ENCODE data around the gene IL21R. TPM values are rescaled to one million over a fixed set of nuclear protein-coding genes. Genes with fewer than 3 reads are reported as not detected.
A peak's percentile ranks its signal among the peaks of the same experiment; 100 is the strongest.
"Not testable (repeated sequence)": the region's sequence is repeated elsewhere in the genome, so short reads cannot be mapped to it uniquely, and the experiment has no call there.

Gene IL21R
- total and polyA plus RNA-seq, 2 donors (not counting 1 experiment from before 2014, with no cell fraction given), result 28.5 to 32.1 TPM

DNA sequence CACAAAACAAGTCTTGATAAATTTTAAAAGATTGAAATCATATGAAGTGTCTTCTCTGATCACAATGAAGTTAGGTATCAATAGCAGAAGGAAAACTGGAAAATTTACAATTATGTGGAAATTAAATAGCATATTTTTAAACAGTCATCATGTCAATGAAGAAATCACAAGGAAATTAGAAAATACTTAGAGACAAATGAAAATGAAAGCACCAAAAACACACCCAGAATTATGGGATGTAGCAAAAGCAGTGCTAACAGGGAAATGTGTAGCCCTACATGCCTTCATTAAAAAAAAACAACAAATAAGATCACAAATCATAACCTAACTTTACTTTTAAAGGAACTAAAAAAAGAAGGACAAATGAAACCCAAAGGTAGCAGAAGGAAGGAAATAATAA, 7.5 kb upstream of the IL21R start:
- H3K27me3 ChIP-seq (replicated peaks in 1 of 4; ENCODE audit: control extremely low read depth in 1 of 4, control insufficient read depth in 3 of 4, insufficient read depth in 4 of 4, low read length in 3 of 4), result peaks cover 0 to 3% (median 0%) of the 10 kb centered on the region in 4 experiments
- ChIA-PET CTCF (no interaction called here), POLR2A (no interaction called here)
- H4K20me1 ChIP-seq (ENCODE audit: control insufficient read depth, insufficient read depth, low read length, poor library complexity, severe bottlenecking), result no peaks in the 10 kb centered on the region
- DNase-seq (no peak), ATAC-seq (ENCODE audit: low read depth) (no peak)
- H3K4me1 ChIP-seq (ENCODE audit: control insufficient read depth in 2 of 2, insufficient read depth in 2 of 2, low read length in 2 of 2), result peaks cover 28 to 36% of the 10 kb centered on the region in 2 donors
- intact Hi-C loops (cut with micrococcal nuclease), result no loop called here
- no peak overlapping the region for H3K4me3 ChIP-seq (ENCODE audit: control extremely low read depth in 1 of 5, extremely low read depth in 1 of 5, insufficient read depth in 1 of 5, low read depth in 2 of 5, low read length in 4 of 5)
- Mint-ChIP-seq H3K27me3 (no peaks in the 10 kb centered on the region), H3K4me3 (no peak overlapping the region), H3K9me3 (ENCODE audit: insufficient read depth) (peaks cover 34% of the 10 kb centered on the region), H3K27ac (no peak overlapping the region), H3K4me1 (peaks cover 31% of the 10 kb centered on the region)
- H3K9ac ChIP-seq (ENCODE audit: low read length), result no peak overlapping the region
- peaks cover 11 to 53% (median 23%) of the 10 kb centered on the region in 3 donors for H3K9me3 ChIP-seq (ENCODE audit: control extremely low read depth in 1 of 3, control insufficient read depth in 2 of 3, insufficient read depth in 1 of 3, low read length in 2 of 3)
- no peaks in the 10 kb centered on the region for H3K36me3 ChIP-seq (replicated peaks in 1 of 2; ENCODE audit: control extremely low read depth in 1 of 2, control insufficient read depth in 1 of 2, extremely low read depth in 1 of 2, insufficient read depth in 2 of 2, low read length in 1 of 2)
- H3K4me2 ChIP-seq (replicated peaks; ENCODE audit: low read depth, low read length, poor library complexity, severe bottlenecking), result no peak overlapping the region
- no peak overlapping the region for H3K27ac ChIP-seq (ENCODE audit: low read length in 2 of 2)
- no peak overlapping the region for H2AFZ ChIP-seq (ENCODE audit: insufficient read depth, low read depth, low read length, poor library complexity, severe bottlenecking)
- H3K79me2 ChIP-seq (ENCODE audit: control insufficient read depth, insufficient read depth, low read length), result no peaks in the 10 kb centered on the region
- TF ChIP-seq EZH2 (IDR thresholded peaks at IDR 0.05; ENCODE audit: borderline replicate concordance, insufficient read depth, low read depth, low read length, poor library complexity, severe bottlenecking), result no peak
- TF ChIP-seq, protein P1, sequence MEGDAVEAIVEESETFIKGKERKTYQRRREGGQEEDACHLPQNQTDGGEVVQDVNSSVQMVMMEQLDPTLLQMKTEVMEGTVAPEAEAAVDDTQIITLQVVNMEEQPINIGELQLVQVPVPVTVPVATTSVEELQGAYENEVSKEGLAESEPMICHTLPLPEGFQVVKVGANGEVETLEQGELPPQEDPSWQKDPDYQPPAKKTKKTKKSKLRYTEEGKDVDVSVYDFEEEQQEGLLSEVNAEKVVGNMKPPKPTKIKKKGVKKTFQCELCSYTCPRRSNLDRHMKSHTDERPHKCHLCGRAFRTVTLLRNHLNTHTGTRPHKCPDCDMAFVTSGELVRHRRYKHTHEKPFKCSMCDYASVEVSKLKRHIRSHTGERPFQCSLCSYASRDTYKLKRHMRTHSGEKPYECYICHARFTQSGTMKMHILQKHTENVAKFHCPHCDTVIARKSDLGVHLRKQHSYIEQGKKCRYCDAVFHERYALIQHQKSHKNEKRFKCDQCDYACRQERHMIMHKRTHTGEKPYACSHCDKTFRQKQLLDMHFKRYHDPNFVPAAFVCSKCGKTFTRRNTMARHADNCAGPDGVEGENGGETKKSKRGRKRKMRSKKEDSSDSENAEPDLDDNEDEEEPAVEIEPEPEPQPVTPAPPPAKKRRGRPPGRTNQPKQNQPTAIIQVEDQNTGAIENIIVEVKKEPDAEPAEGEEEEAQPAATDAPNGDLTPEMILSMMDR (IDR thresholded peaks at IDR 0.05), result no peak

DNA sequence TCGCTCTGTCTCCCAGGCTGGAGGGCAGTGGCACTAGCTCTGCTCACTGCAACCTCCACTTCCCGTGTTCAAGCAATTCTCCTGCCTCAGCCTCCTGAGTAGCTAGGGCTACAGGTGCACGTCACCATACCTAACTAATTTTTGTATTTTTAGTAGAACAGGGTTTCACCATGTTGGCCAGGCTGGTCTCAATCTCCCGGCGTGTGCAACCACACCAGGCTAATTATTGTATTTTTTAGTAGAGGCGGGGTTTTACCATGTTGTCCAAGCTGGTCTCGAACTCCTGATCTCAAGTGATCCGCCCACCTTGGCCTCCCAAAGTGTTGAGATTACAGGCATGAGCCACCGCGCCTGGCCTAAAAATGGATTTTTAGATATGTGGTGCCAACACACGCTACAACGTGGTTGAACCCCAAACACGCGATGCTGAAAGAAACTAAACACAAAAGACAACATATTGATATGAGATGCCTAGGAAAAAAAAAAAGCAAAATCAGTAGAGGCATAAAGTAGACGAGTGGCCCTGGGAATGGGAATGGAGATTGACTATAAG, 3.6 kb upstream of the IL21R start:
- H3K9me3 Mint-ChIP-seq (ENCODE audit: insufficient read depth), result peaks cover 18% of the 10 kb centered on the region
- peaks cover 65% of the 10 kb centered on the region for H3K4me1 Mint-ChIP-seq
- ATAC-seq (ENCODE audit: low read depth); H3K27me3 Mint-ChIP-seq; H3K27me3 ChIP-seq (replicated peaks in 1 of 4; ENCODE audit: control extremely low read depth in 1 of 4, control insufficient read depth in 3 of 4, insufficient read depth in 4 of 4, low read length in 3 of 4); H3K36me3 ChIP-seq (replicated peaks in 1 of 2; ENCODE audit: control extremely low read depth in 1 of 2, control insufficient read depth in 1 of 2, extremely low read depth in 1 of 2, insufficient read depth in 2 of 2, low read length in 1 of 2); H4K20me1 ChIP-seq (ENCODE audit: control insufficient read depth, insufficient read depth, low read length, poor library complexity, severe bottlenecking); H2AFZ ChIP-seq (ENCODE audit: insufficient read depth, low read depth, low read length, poor library complexity, severe bottlenecking): not testable (repeated sequence)
- peak overlapping the region; percentile 88 for H3K4me3 Mint-ChIP-seq
- Histone ChIP-seq H3K4me1 (ENCODE audit: control insufficient read depth in 2 of 2, insufficient read depth in 2 of 2, low read length in 2 of 2) (peaks cover 52 to 65% of the 10 kb centered on the region in 2 donors), H3K27ac (ENCODE audit: low read length in 2 of 2) (peak overlapping the region; percentile 66 to 82), H3K4me2 (replicated peaks; ENCODE audit: low read depth, low read length, poor library complexity, severe bottlenecking) (peak overlapping the region; percentile 80), H3K9ac (ENCODE audit: low read length) (peak overlapping the region; percentile 34), H3K79me2 (ENCODE audit: control insufficient read depth, insufficient read depth, low read length) (peaks cover 13% of the 10 kb centered on the region), H3K9me3 (ENCODE audit: control extremely low read depth in 1 of 3, control insufficient read depth in 2 of 3, insufficient read depth in 1 of 3, low read length in 2 of 3) (peaks cover 9 to 27% (median 23%) of the 10 kb centered on the region in 3 donors), H3K4me3 (ENCODE audit: control extremely low read depth in 1 of 5, extremely low read depth in 1 of 5, insufficient read depth in 1 of 5, low read depth in 2 of 5, low read length in 4 of 5) (peak overlapping the region in 3 of 5 experiments; percentile 13 to 50 (median 24))
- intact Hi-C loops (cut with micrococcal nuclease), result loop anchor here (2.0 to 5.0 kb wide), 2 partner anchors 52 to 744 kb away; no protein-coding TSS in a partner anchor
- peak; percentile 17 for DNase-seq
- POLR2A ChIA-PET, result interaction anchor here (0.6 to 2.1 kb wide), 7 partner anchors 9 to 195 kb away, joined by 3 to 13 read pairs (median 4); partner anchors contain the start of gene KDM8
- peak overlapping the region; percentile 89 for H3K27ac Mint-ChIP-seq
- WGBS (ENCODE audit: insufficient coverage), result 0% methylated on average over 1 of the region's 15 CpGs
- CTCF ChIA-PET, result interaction anchor here (0.9 to 1.8 kb wide), 7 partner anchors 21 to 280 kb away, joined by 3 to 10 read pairs (median 3); no protein-coding TSS in a partner anchor
